OCI-LY3 (cell line): ENCODE results near the gene POLDIP3.
"Not testable (repeated sequence)": the region's sequence is repeated elsewhere in the genome, so short reads cannot be mapped to it uniquely, and the experiment has no call there.

Experiments
- H2AFZ ChIP-seq: fragments of 200-600, 300-600 bp; shearing (Covaris generic); 2 replicates; pipeline ENCODE4 v1.6.0; 2014; ENCODE audit warnings: antibody characterized with exemption, low read depth, low read length
- H3K27ac ChIP-seq: fragments of 200-600, 300-600 bp; sonication (generic); 2 replicates; pipeline ENCODE4 v1.5.1; 2014; ENCODE audit warnings: mild to moderate bottlenecking, low read length, moderate library complexity, mixed read lengths
- H3K27me3 ChIP-seq: fragments of 200-600, 300-600 bp; sonication (generic); 2 replicates; pipeline ENCODE4 v1.6.1; 2014; ENCODE audit warnings: low read depth, low read length, mixed read lengths
- H3K36me3 ChIP-seq: fragments of 200-600, 300-600 bp; sonication (generic); replicated peaks from 2 replicates; pipeline ENCODE3; 2014; ENCODE audit warnings: low read depth, low read length, mixed read lengths
- H3K4me1 ChIP-seq: fragments of 300-600, 200-600 bp; sonication (generic); 2 replicates; pipeline ENCODE4 v1.6.1; 2014; ENCODE audit warnings: low read length, mixed read lengths
- H3K4me2 ChIP-seq: fragments of 200-600, 300-600 bp; sonication (generic); 2 replicates; pipeline ENCODE4 v1.6.1; 2014; ENCODE audit warnings: low read length, mixed read lengths
- H3K4me3 ChIP-seq: fragments of 300-600, 200-600 bp; sonication (generic); 2 replicates; pipeline ENCODE4 v1.5.1; 2014; ENCODE audit warnings: antibody characterized with exemption, mild to moderate bottlenecking, low read length, moderate library complexity
- H3K79me2 ChIP-seq: fragments of 300-600, 200-600 bp; shearing (Covaris generic); 2 replicates; pipeline ENCODE4 v1.6.1; 2014; ENCODE audit warnings: mild to moderate bottlenecking, low read length, mixed read lengths
- H3K9ac ChIP-seq: fragments of 300-600, 200-600 bp; shearing (Covaris generic); 2 replicates; pipeline ENCODE4 v1.6.0; 2014; ENCODE audit warnings: mild to moderate bottlenecking, low read length, moderate library complexity
- H3K9me3 ChIP-seq: fragments of 200-600, 300-600 bp; shearing (Covaris generic); 2 replicates; pipeline ENCODE4 v1.6.1; 2014; ENCODE audit warnings: low read length, mixed read lengths; ENCODE audit not compliant: insufficient read depth
- H4K20me1 ChIP-seq: fragments of 200-600, 300-600 bp; sonication (generic); 2 replicates; pipeline ENCODE4 v1.6.1; 2016; ENCODE audit warnings: low read length, mixed read lengths; ENCODE audit not compliant: insufficient read depth
- EZH2phosphoT487 ChIP-seq: fragments of 200-600 bp; shearing (Covaris generic); IDR thresholded peaks from 2 replicates; pipeline ENCODE4 v1.6.1; 2018; ENCODE audit warnings: antibody characterized with exemption, mixed run types, low read depth
- TF ChIP-seq, protein P1 (sequence below): fragments of 200-600, 300-600 bp; sonication (generic); IDR thresholded peaks from 2 replicates; pipeline ENCODE4 v1.5.1; 2014; ENCODE audit warnings: antibody characterized with exemption, low read length, low read depth

Gene POLDIP3

GRCh38 chr22:42608136-42608822 lies 6.4 kb downstream of the POLDIP3 start:
- H2AFZ ChIP-seq: no peak overlapping the region

GRCh38 chr22:42607641-42608040 lies 7.0 kb downstream of the POLDIP3 start:
- not testable (repeated sequence) for H3K27me3 ChIP-seq, H3K9me3 ChIP-seq, H3K4me1 ChIP-seq, H3K27ac ChIP-seq, H3K4me3 ChIP-seq, H2AFZ ChIP-seq, H3K9ac ChIP-seq, H3K4me2 ChIP-seq
- Histone ChIP-seq H3K36me3 (peaks cover 65% of the 10 kb centered on the region), H4K20me1 (peaks cover 76% of the 10 kb centered on the region), H3K79me2 (peaks cover 100% of the 10 kb centered on the region)

More at GRCh38 chr22:42608136-42608822, 6.4 kb downstream of the POLDIP3 start:
- TF ChIP-seq EZH2phosphoT487: no peak
- TF ChIP-seq, protein P1, sequence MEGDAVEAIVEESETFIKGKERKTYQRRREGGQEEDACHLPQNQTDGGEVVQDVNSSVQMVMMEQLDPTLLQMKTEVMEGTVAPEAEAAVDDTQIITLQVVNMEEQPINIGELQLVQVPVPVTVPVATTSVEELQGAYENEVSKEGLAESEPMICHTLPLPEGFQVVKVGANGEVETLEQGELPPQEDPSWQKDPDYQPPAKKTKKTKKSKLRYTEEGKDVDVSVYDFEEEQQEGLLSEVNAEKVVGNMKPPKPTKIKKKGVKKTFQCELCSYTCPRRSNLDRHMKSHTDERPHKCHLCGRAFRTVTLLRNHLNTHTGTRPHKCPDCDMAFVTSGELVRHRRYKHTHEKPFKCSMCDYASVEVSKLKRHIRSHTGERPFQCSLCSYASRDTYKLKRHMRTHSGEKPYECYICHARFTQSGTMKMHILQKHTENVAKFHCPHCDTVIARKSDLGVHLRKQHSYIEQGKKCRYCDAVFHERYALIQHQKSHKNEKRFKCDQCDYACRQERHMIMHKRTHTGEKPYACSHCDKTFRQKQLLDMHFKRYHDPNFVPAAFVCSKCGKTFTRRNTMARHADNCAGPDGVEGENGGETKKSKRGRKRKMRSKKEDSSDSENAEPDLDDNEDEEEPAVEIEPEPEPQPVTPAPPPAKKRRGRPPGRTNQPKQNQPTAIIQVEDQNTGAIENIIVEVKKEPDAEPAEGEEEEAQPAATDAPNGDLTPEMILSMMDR: no peak
- Histone ChIP-seq H3K4me2 (no peak overlapping the region), H3K27me3 (no peaks in the 10 kb centered on the region), H3K36me3 (peaks cover 66% of the 10 kb centered on the region), H4K20me1 (peaks cover 77% of the 10 kb centered on the region), H3K4me1 (peaks cover 8% of the 10 kb centered on the region), H3K9ac (no peak overlapping the region), H3K27ac (no peak overlapping the region), H3K4me3 (no peak overlapping the region), H3K79me2 (peaks cover 100% of the 10 kb centered on the region), H3K9me3 (no peaks in the 10 kb centered on the region)

DNA sequence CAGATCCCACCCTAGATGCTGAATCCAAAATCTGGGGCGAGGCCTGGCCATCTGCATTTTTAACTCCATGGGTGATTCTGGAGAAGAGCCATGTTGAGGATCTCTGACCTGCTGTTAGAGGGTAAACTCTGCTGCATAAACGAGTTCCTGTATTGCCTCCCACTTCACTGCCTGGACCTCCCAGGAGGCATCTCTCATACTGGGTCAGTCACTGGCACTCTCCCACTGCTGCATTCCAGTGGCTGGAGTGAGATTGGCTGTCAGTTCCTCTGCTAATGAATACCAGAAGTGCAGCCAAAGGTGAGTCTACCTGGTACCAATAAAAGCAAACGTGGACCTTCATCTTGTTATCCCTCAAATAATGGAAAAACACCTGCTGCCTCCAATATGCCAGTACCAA lies 10.3 kb downstream of the POLDIP3 start:
- Histone ChIP-seq H3K36me3 (peaks cover 61% of the 10 kb centered on the region), H3K4me3 (no peak overlapping the region), H3K4me1 (no peaks in the 10 kb centered on the region), H3K9me3 (no peaks in the 10 kb centered on the region), H3K27me3 (no peaks in the 10 kb centered on the region), H2AFZ (no peak overlapping the region), H3K79me2 (peaks cover 89% of the 10 kb centered on the region), H3K27ac (no peak overlapping the region), H4K20me1 (peaks cover 60% of the 10 kb centered on the region), H3K9ac (no peak overlapping the region), H3K4me2 (no peak overlapping the region)
- TF ChIP-seq, protein P1: no peak
- no peak for TF ChIP-seq EZH2phosphoT487

DNA sequence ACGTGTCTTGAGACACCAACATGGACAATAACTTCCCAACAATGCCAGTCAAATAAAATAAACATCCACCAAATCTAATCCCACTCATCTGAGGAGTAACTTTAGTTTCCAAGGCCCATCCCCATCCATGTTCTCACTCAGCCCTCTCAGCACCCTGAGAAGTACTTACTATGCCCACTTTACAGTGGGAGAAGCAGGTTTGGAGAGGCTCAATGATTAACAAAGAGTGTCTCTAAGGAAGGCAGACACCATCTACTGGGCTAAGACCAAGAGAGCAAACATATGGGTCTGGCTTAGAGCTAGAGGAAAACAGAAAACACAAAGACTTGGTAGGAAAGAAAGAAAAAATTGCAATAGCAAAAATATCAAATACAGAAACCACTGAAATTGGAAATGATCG lies 11.3 kb downstream of the POLDIP3 start:
- Histone ChIP-seq H3K27ac (no peak overlapping the region), H2AFZ (no peak overlapping the region), H3K4me1 (no peaks in the 10 kb centered on the region), H3K27me3 (no peaks in the 10 kb centered on the region), H3K4me3 (no peak overlapping the region), H3K9me3 (no peaks in the 10 kb centered on the region), H3K79me2 (peaks cover 88% of the 10 kb centered on the region), H3K4me2 (no peak overlapping the region), H3K36me3 (peaks cover 59% of the 10 kb centered on the region), H3K9ac (no peak overlapping the region), H4K20me1 (peaks cover 53% of the 10 kb centered on the region)
- no peak for TF ChIP-seq EZH2phosphoT487
- TF ChIP-seq, protein P1: no peak
